Endothelial cell of umbilical vein (primary cell): Measurements from ENCODE around the gene MPZL2. TPM values are rescaled to one million over a fixed set of nuclear protein-coding genes. Genes with fewer than 3 reads are reported as not detected.

Source experiments
- BruUV-seq: library from RNA; stranded (reverse); fragments of 400-500 nt; replicated peaks from 2 replicates; lab custom pipeline; 2021; lab: Mats Ljungman, UMichigan
- CTCF ChIA-PET: fragments of 300-600, 350-600 bp; sonication (Branson Sonifier 250); formaldehyde crosslinking; loops from one replicate; lab custom pipeline; 2021; ENCODE audit warnings: antibody characterized with exemption, inconsistent platforms; lab: Charles Lee
- POLR2A ChIA-PET: fragments of 300-600, 350-600 bp; sonication (Branson Sonifier 250); formaldehyde crosslinking; loops from one replicate; lab custom pipeline; 2021; ENCODE audit warnings: antibody characterized with exemption, inconsistent platforms; lab: Charles Lee
- DNase-seq: peaks from one replicate; pipeline ENCODE4 v3.0.0-alpha.2; 2011; ENCODE audit warnings: low read depth, low spot score
- FAIRE-seq: peaks from 2 replicates; lab custom pipeline; 2011; peaks lifted over from hg19 to GRCh38; lab: Jason Lieb, UNC
- H2AFZ ChIP-seq: 2 replicates; pipeline ENCODE4 v1.6.0; 2012; ENCODE audit warnings: low read depth, low read length, control low read depth, inconsistent platforms
- H3K27ac ChIP-seq: 2 replicates; pipeline ENCODE4 v1.5.1; 2011; ENCODE audit warnings: low read depth, mild to moderate bottlenecking, control low read depth, low read length, moderate library complexity; ENCODE audit not compliant: insufficient read depth
- H3K27me3 ChIP-seq, 2 experiments: 2 replicates each; pipeline versions ENCODE4 v1.6.0 to v1.6.1; 2011; ENCODE audit warnings: low read length in 2 of 2, mixed read lengths in 1 of 2; ENCODE audit not compliant: control insufficient read depth in 2 of 2, insufficient read depth in 2 of 2
- H3K36me3 ChIP-seq, 2 experiments: 2 replicates in 1 of 2; 3 replicates in 1 of 2; pipeline ENCODE4 v1.5.1; 2011; ENCODE audit warnings: low read length in 2 of 2, mild to moderate bottlenecking in 1 of 2, moderate library complexity in 1 of 2; ENCODE audit not compliant: control insufficient read depth in 2 of 2, insufficient read depth in 2 of 2; ENCODE audit errors: extremely low read depth in 1 of 2
- H3K4me1 ChIP-seq: 3 replicates; pipeline ENCODE4 v1.5.1; 2011; ENCODE audit warnings: mild to moderate bottlenecking, low read length; ENCODE audit not compliant: control insufficient read depth, insufficient read depth; ENCODE audit errors: extremely low read depth
- H3K4me2 ChIP-seq: 2 replicates; pipeline ENCODE4 v1.6.1; 2011; ENCODE audit warnings: low read length, control low read depth, mixed read lengths; ENCODE audit not compliant: insufficient read depth
- H3K4me3 ChIP-seq, 3 experiments: fragments of 200-600 bp in 1 of 3; sonication (generic), shearing (Covaris generic) in 1 of 3; replicated peaks in 1 of 3; 2 replicates each; pipeline ENCODE4 v1.5.1; 2011 to 2016; ENCODE audit warnings: control low read depth in 3 of 3, low read length in 3 of 3, mild to moderate bottlenecking in 2 of 3, inconsistent platforms in 1 of 3, low read depth in 1 of 3, moderate library complexity in 1 of 3; ENCODE audit not compliant: insufficient read depth in 1 of 3
- H3K79me2 ChIP-seq: 2 replicates; pipeline ENCODE4 v1.6.0; 2012; ENCODE audit warnings: low read length, inconsistent platforms; ENCODE audit not compliant: control insufficient read depth, insufficient read depth
- H3K9ac ChIP-seq: replicated peaks from 2 replicates; pipeline ENCODE3; 2011; ENCODE audit warnings: low read length, control low read depth; ENCODE audit not compliant: insufficient read depth; ENCODE audit errors: extremely low read depth
- H3K9me1 ChIP-seq: replicated peaks from 3 replicates; pipeline ENCODE4 v1.6.0; 2011; ENCODE audit warnings: mild to moderate bottlenecking, low read length; ENCODE audit not compliant: control insufficient read depth, insufficient read depth; ENCODE audit errors: extremely low read depth
- H3K9me3 ChIP-seq: replicated peaks from 2 replicates; pipeline ENCODE4 v1.5.1; 2012; ENCODE audit warnings: low read length, inconsistent platforms; ENCODE audit not compliant: control insufficient read depth, insufficient read depth
- H4K20me1 ChIP-seq: replicated peaks from 2 replicates; pipeline ENCODE3; 2011; ENCODE audit warnings: mild to moderate bottlenecking, low read length; ENCODE audit not compliant: control insufficient read depth, insufficient read depth; ENCODE audit errors: extremely low read depth
- CTCF ChIP-seq, 2 donors: IDR thresholded peaks; 1 replicate in 1 of 2; 2 replicates in 1 of 2; pipeline ENCODE4 v1.5.1; 2011; ENCODE audit warnings: low read length in 2 of 2, mild to moderate bottlenecking in 2 of 2, moderate library complexity in 2 of 2, control low read depth in 1 of 2, inconsistent platforms in 1 of 2, low read depth in 1 of 2; ENCODE audit not compliant: insufficient read depth in 1 of 2; ENCODE audit errors: extremely low read depth in 1 of 2
- FOS ChIP-seq: IDR thresholded peaks from 2 replicates; pipeline ENCODE4 v1.6.1; 2011; ENCODE audit warnings: mild to moderate bottlenecking, low read length, moderate library complexity, borderline replicate concordance; ENCODE audit not compliant: insufficient read depth
- MAX ChIP-seq: IDR thresholded peaks from 2 replicates; pipeline ENCODE4 v1.6.1; 2011; ENCODE audit not compliant: insufficient read depth, insufficient read length
- MYC ChIP-seq: IDR thresholded peaks from one replicate; pipeline ENCODE4 v1.6.1; 2011; ENCODE audit warnings: mild to moderate bottlenecking, low read depth, low read length
- POLR2AphosphoS5 ChIP-seq: IDR thresholded peaks from 2 replicates; pipeline ENCODE4 v1.6.1; 2012; ENCODE audit warnings: low read depth, mild to moderate bottlenecking, control low read depth, low read length, moderate library complexity; ENCODE audit not compliant: insufficient read depth
- dilution Hi-C: fragments of 300-500 bp; cut with MboI; formaldehyde crosslinking; loops from one replicate; pipeline ENCODE4 v1.15.0; 2019; ENCODE audit warnings: low sequenced_read_pairs; ENCODE audit not compliant: extremely low pct_ligation_motif_present
- intact Hi-C: fragments of 100-400 bp; cut with micrococcal nuclease; formaldehyde crosslinking; loops from one replicate; pipeline ENCODE4 v1.10.0; 2022
- polyA plus RNA-seq, 4 experiments: library from polyadenylated mRNA; depleted of rRNA in 3 of 4; stranded (reverse) in 3 of 4; unstranded in 1 of 4; fragments of >200 nt; gene quantifications; 2 replicates each; pipeline versions ENCODE4 v1.2.1 to v1.2.3, GENCODE V29; 2011 to 2012; ENCODE audit warnings: missing spikeins in 1 of 4
- total RNA-seq: library from RNA; stranded (reverse); gene quantifications from 2 replicates; pipeline ENCODE4 v1.2.3, GENCODE V29; 2021

MPZL2 gene
- total and polyA plus RNA-seq, 2 donors (not counting 3 experiments of a cell fraction or from before 2014, with no cell fraction given) = 21.0 to 49.5 TPM

GRCh38 chr11:118210323-118210722 is 53.8 kb downstream of the MPZL2 start:
- no peak for FAIRE-seq
- POLR2A ChIA-PET = interaction anchor here (0.6 kb wide), 1 partner anchor 9 kb away, joined by 3 read pairs; no protein-coding TSS in a partner anchor

More at GRCh38 chr11:118210323-118210722, 53.8 kb downstream of the MPZL2 start:
- no peak overlapping the region for H3K4me2 ChIP-seq
- H3K27ac ChIP-seq = no peak overlapping the region
- CTCF ChIA-PET = interaction anchor here (4.8 kb wide), 1 partner anchor 12 kb away, joined by 37 read pairs; no protein-coding TSS in a partner anchor
- dilution Hi-C loops = no loop called here
- H3K9me3 ChIP-seq = no peaks in the 10 kb centered on the region
- no peaks in the 10 kb centered on the region for H4K20me1 ChIP-seq
- no peaks in the 10 kb centered on the region for H3K79me2 ChIP-seq
- no peak for TF ChIP-seq MYC
- no peak for TF ChIP-seq POLR2AphosphoS5
- no peak for TF ChIP-seq CTCF (IDR thresholded peaks at IDR 0.05; ENCODE audit: extremely low read depth in 1 of 2, insufficient read depth in 1 of 2, low read depth in 1 of 2, low read length in 2 of 2)
- TF ChIP-seq MAX = no peak
- TF ChIP-seq FOS = no peak
- H2AFZ ChIP-seq = no peak overlapping the region
- H3K36me3 ChIP-seq = no peaks in the 10 kb centered on the region
- no peak for DNase-seq
- BruUV-seq = no TSS peak
- intact Hi-C loops = no loop called here
- peaks cover 15% of the 10 kb centered on the region for H3K4me1 ChIP-seq
- H3K9ac ChIP-seq = no peak overlapping the region
- H3K27me3 ChIP-seq = peaks cover 25 to 27% of the 10 kb centered on the region in 2 experiments
- H3K9me1 ChIP-seq = no peaks in the 10 kb centered on the region
- H3K4me3 ChIP-seq = no peak overlapping the region
